Panc1 (cell line): ENCODE results near the gene TRIM17.

Experiments
- POLR2AphosphoS5 ChIP-seq: IDR thresholded peaks from 2 replicates; pipeline ENCODE4 v1.6.1; 2012; ENCODE audit warnings: mild to moderate bottlenecking, low read depth, low read length, moderate library complexity
- REST ChIP-seq, 2 experiments: IDR thresholded peaks; 2 replicates each; pipeline ENCODE4 v1.6.1; 2011 to 2012; ENCODE audit warnings: low read depth in 2 of 2, control low read depth in 1 of 2, low read length in 1 of 2, mild to moderate bottlenecking in 1 of 2, moderate library complexity in 1 of 2; ENCODE audit not compliant: insufficient read depth in 1 of 2
- SIN3A ChIP-seq: IDR thresholded peaks from 2 replicates; pipeline ENCODE4 v1.6.1; 2012; ENCODE audit warnings: low read depth, mild to moderate bottlenecking, low read length, moderate library complexity, borderline replicate concordance; ENCODE audit not compliant: insufficient read depth
- TCF7L2 ChIP-seq: IDR thresholded peaks from 2 replicates; pipeline ENCODE4 v1.6.1; 2011; ENCODE audit warnings: mild to moderate bottlenecking, low read depth, low read length, inconsistent platforms
- TF ChIP-seq, protein P1 (sequence below): fragments of 450-650 bp; IDR thresholded peaks from 2 replicates; pipeline ENCODE4 v1.5.1; 2017; ENCODE audit warnings: mild to moderate bottlenecking

DNA sequence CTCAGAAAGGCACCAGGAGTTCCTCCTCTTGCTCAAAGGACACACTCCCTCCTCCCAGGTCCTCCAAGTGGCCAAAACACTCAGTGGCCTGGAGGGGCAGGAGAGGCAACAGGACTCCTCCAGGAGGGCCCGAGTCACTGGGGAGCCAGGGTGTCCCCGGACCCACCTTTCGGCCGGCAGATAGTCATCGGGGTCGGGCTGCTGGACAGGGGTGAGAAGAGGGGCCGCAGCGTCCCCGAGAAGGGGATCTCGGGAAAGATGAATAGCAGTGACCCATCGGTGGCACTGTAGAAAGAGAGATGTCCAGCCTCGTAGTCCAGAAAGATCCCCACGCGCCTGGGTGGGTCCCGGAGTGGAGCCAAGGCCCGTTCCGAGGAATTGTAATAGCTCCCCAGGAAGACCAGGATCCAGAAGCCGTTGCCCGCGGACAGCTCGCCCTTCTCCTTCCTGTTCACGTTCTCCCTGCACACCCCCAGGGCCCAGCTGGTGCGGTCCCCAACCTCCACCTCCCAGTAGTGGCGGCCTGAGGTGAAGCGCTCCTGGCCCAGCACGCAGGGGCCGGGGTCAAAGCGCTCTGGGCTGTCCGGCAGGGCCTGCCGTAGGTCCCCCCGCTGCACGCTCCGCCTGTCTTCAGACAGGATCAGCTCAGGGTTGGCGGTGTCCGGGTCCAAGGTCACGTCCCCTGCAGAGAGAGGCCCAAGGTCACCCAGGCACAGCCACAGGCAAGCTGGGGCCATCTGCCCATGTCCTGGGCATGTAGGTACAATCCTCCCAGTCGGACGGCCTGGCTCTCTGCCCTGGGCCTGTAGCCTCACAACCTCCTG lies 21.9 kb downstream of the TRIM17 start:
- TF ChIP-seq, protein P1, sequence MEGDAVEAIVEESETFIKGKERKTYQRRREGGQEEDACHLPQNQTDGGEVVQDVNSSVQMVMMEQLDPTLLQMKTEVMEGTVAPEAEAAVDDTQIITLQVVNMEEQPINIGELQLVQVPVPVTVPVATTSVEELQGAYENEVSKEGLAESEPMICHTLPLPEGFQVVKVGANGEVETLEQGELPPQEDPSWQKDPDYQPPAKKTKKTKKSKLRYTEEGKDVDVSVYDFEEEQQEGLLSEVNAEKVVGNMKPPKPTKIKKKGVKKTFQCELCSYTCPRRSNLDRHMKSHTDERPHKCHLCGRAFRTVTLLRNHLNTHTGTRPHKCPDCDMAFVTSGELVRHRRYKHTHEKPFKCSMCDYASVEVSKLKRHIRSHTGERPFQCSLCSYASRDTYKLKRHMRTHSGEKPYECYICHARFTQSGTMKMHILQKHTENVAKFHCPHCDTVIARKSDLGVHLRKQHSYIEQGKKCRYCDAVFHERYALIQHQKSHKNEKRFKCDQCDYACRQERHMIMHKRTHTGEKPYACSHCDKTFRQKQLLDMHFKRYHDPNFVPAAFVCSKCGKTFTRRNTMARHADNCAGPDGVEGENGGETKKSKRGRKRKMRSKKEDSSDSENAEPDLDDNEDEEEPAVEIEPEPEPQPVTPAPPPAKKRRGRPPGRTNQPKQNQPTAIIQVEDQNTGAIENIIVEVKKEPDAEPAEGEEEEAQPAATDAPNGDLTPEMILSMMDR: no peak
- TF ChIP-seq TCF7L2 (no peak), POLR2AphosphoS5 (no peak), REST (IDR thresholded peaks at IDR 0.05; ENCODE audit: insufficient read depth in 1 of 2, low read depth in 2 of 2, low read length in 1 of 2) (no peak), SIN3A (no peak)
